ENCODE measurements around the gene SEMA5B. TPM values are rescaled to one million over a fixed set of nuclear protein-coding genes. Genes with fewer than 3 reads are reported as not detected.

Gene SEMA5B
- total and polyA plus RNA-seq, 2 experiments from 2014 or later, result 8.0 to 26.8 TPM

- ATAC-seq (no peak), DNase-seq (ENCODE audit: low spot score) (no peak)
- Histone ChIP-seq H3K4me3 (no peak overlapping the region), H3F3A (replicated peaks; ENCODE audit: low read depth) (no peaks in the 10 kb centered on the region), H3K27ac (ENCODE audit: low read depth) (no peak overlapping the region), H3K79me2 (replicated peaks; ENCODE audit: insufficient read depth) (no peaks in the 10 kb centered on the region), H3K36me3 (ENCODE audit: insufficient read depth) (no peaks in the 10 kb centered on the region), H3K27me3 (ENCODE audit: insufficient read depth) (no peaks in the 10 kb centered on the region), H3K4me1 (ENCODE audit: insufficient read depth) (no peaks in the 10 kb centered on the region), H2AFZ (no peak overlapping the region), H3K4me2 (no peak overlapping the region), H4K20me1 (replicated peaks; ENCODE audit: insufficient read depth) (no peaks in the 10 kb centered on the region; the same call in 1 of the 2 replicates), H3K9me2 (ENCODE audit: insufficient read depth) (peaks cover 3% of the 10 kb centered on the region; the same call in 1 of the 2 replicates)
- Mint-ChIP-seq H3K9me3 (no peaks in the 10 kb centered on the region), H3K27ac (no peak overlapping the region), H3K36me3 (ENCODE audit: low read depth) (no peaks in the 10 kb centered on the region), H3K4me3 (no peak overlapping the region), H3K27me3 (ENCODE audit: insufficient read depth, low read depth, poor library complexity) (peaks cover 3% of the 10 kb centered on the region), H3K4me1 (peaks cover 2% of the 10 kb centered on the region; the same call in 2 of the 3 replicates)
- TF ChIP-seq JUNB (IDR thresholded peaks at IDR 0.05; ENCODE audit: unreplicated experiment), result no peak
- no peak for TF ChIP-seq ZNF331 (CRISPR knock-in tag; IDR thresholded peaks at IDR 0.05; ENCODE audit: low read depth)
- TF ChIP-seq POLR2AphosphoS5 (IDR thresholded peaks at IDR 0.05; ENCODE audit: low read depth), result no peak
- TF ChIP-seq ZNF462 (CRISPR knock-in tag; IDR thresholded peaks at IDR 0.05), result no peak
- TF ChIP-seq CTCF (conservative IDR thresholded peaks at IDR 0.05; ENCODE audit: low read depth in 2 of 2), result no peak
- no peak for TF ChIP-seq ETS1 (IDR thresholded peaks at IDR 0.05)
- TF ChIP-seq STAT1 (IDR thresholded peaks at IDR 0.05; ENCODE audit: unreplicated experiment), result no peak
- no peak for TF ChIP-seq EZH2phosphoT487 (IDR thresholded peaks at IDR 0.05; ENCODE audit: unreplicated experiment)
- TF ChIP-seq, protein P1, sequence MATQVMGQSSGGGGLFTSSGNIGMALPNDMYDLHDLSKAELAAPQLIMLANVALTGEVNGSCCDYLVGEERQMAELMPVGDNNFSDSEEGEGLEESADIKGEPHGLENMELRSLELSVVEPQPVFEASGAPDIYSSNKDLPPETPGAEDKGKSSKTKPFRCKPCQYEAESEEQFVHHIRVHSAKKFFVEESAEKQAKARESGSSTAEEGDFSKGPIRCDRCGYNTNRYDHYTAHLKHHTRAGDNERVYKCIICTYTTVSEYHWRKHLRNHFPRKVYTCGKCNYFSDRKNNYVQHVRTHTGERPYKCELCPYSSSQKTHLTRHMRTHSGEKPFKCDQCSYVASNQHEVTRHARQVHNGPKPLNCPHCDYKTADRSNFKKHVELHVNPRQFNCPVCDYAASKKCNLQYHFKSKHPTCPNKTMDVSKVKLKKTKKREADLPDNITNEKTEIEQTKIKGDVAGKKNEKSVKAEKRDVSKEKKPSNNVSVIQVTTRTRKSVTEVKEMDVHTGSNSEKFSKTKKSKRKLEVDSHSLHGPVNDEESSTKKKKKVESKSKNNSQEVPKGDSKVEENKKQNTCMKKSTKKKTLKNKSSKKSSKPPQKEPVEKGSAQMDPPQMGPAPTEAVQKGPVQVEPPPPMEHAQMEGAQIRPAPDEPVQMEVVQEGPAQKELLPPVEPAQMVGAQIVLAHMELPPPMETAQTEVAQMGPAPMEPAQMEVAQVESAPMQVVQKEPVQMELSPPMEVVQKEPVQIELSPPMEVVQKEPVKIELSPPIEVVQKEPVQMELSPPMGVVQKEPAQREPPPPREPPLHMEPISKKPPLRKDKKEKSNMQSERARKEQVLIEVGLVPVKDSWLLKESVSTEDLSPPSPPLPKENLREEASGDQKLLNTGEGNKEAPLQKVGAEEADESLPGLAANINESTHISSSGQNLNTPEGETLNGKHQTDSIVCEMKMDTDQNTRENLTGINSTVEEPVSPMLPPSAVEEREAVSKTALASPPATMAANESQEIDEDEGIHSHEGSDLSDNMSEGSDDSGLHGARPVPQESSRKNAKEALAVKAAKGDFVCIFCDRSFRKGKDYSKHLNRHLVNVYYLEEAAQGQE (IDR thresholded peaks at IDR 0.05; ENCODE audit: unreplicated experiment), result no peak
- no peak for TF ChIP-seq ZNF114 (CRISPR knock-in tag; IDR thresholded peaks at IDR 0.05)
- no peak for TF ChIP-seq EZH2 (IDR thresholded peaks at IDR 0.05; ENCODE audit: low read depth, unreplicated experiment)
- TF ChIP-seq CREB1 (CRISPR knock-in tag; IDR thresholded peaks at IDR 0.05; ENCODE audit: low read depth), result no peak
- TF ChIP-seq NANOG (IDR thresholded peaks at IDR 0.05; ENCODE audit: borderline replicate concordance), result no peak
Observed at GRCh38 chr3:123054109-123054778, 26.7 kb upstream of the SEMA5B start.
